Measurements from ENCODE around the gene L3MBTL4.

- TF ChIP-seq CTCF (IDR thresholded peaks at IDR 0.05) (no peak), POLR2A (IDR thresholded peaks at IDR 0.05) (no peak)
Observed at GRCh38 chr18:5937795-5938194, 476.9 kb downstream of the L3MBTL4 start.

Measured in esophagus squamous epithelium (tissue), 4 donors.